AG20443 (cell line): ENCODE data around the gene DENND10.
"Not testable (repeated sequence)": the region's sequence is repeated elsewhere in the genome, so short reads cannot be mapped to it uniquely, and the experiment has no call there.

Source experiments
- DNase-seq: peaks from one replicate; pipeline ENCODE4 v3.0.0; 2012; ENCODE audit warnings: low spot score, mixed read lengths

The DENND10 gene

DNA sequence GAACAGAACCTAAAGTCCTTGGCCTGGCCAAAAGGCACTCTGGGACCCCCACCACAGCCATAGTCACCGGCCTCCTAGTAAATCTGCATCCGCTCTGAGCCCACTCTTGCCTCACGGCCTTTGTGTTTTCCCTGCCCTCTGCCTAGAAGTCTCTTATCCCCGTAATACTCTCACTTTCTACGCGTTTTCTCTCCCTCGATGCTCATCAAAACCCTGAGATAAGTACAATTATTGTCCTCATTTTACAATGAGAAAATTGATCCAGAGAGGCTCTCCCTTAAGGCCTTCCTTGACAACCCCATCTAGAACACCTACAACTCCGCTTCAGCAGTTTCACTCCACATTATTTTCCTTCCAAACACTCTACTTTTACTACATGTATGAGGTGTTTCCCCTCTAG is 63.1 kb downstream of the DENND10 start:
- no peak for DNase-seq

DNA sequence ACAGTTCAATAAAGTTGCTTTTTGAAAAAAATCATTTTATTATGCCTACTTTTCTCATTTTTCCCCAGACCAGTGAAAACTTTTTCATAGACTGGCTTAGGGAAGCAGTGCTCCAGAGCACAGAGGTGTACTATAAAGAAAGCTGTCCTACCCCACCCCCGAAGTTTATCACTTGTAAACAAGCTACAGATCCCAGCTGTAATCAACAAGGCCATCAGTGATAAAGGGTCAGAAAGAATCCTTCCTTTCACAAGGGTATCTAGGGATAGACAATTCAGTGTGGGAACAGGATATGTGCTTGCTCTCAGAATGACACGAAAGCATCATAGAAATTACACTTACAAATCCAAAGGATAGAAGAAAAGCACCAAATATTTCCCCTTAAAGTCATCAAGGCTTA is 70.2 kb downstream of the DENND10 start:
- no peak for DNase-seq

DNA sequence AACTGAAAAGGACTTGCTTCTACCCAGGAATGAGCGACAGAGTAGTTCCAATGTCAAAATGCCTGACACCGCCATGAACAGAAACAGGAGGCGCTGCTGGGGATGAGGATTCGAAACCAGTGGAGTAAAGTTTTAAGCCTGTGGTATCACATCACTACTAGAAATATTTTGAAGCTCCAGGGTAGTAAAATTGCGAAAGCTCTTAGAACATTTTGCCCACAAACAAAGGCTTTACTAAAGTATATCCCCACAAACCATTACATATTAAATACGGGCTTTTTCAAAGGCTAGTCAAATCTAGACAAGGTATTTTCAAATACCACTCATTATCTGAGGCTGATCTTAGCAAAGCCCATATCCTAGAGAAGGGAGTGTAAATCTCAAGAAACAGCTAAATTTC is 72.3 kb downstream of the DENND10 start:
- DNase-seq = no peak

DNA sequence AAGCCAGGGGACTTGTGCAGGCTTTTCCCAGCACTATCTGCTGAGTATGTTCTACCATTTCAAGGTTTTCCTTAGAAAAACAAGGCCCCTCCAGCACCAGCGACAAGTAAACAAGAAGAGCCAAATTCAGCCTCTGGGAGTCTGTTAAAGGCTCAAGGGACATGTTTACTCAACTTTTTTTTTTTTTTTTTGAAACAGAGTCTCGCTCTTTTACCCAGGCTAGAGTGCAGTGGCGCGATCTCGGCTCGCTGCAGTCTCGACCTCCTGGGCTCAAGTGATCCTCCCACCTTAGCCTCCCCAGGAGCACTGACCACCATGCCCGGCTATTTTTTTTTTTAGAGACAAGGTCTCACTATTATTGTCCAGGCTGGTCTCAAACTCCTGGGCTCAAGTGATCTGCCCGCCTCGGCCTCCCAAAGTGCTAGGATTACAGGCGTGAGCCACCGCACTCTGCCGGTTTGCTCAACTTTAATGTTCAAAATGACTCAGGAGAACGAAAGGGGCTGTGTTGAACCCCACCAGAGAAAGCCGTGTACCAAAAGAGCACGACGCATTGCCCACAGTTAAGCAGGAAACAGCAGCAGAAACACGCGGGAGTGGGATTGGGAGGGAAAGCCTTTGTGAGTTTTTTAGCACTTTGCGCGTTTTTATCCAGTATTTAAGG is 73.9 kb downstream of the DENND10 start:
- DNase-seq = no peak

DNA sequence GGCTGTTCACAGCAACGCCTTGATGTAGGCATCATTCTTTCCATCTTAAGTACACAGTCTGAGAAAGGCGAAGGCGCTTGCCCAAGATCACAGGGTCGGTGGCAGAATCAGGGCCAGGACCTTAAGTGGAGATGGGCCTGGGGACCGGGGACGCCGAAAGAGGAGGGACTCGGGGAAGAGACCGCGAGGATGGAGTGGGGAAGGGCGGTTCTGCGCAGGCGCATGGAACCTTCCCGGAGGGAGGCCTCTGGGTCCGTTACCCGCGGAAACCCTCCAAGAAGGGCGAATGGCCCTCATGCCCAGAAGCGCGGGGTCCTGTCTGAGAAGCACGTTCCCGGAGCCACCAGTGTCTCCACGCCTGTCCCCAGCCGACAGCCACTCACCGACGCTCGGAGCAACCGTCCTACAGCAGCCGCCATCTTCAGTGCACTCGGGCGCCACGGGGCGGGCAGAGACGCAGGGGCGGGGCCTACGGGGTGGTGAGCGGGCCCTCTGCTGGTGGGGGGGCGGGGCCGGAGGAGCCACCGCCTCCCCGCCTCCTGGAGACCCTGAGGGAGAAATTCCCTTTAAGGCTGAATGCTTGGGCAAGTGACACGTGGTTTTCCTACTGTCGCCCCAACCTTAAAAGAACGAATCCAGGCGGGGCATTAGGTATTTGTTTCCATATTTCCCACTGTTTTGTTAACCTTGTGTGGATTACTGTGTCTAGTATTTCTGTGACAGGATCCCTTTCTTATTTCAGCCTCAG is 74.6 kb downstream of the DENND10 start, which contains the start of gene PRDX3:
PRDX3 (minus strand) TSS at position 441 of the 748 bp plus-strand sequence; CDS start at position 419, 22 bp downstream.
- peak; percentile 96 for DNase-seq

DNA sequence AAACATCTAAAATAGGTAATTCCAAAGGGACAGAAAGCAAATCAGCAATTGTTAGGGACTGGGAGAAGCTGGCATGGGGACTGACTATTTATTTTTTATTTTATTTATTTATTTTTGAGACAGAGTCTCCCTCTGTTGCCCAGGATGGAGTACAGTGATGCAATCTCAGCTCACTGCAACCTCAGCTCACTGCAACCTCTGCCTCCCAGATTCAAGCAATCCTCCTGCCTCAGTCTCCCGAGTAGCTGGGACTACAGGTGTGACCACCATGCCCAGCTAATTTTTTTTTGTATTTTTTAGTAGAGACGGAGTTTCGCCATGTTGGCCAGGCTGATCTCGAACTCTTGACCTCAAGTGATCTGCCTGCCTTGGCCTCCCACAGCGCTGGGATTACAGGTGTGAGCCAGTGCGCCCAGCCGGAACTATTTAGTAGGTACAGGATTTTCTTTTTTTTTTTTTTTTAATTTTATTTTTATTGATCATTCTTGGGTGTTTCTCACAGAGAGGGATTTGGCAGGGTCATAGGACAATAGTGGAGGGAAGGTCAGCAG is 77.0 kb downstream of the DENND10 start:
- not testable (repeated sequence) for DNase-seq

DNA sequence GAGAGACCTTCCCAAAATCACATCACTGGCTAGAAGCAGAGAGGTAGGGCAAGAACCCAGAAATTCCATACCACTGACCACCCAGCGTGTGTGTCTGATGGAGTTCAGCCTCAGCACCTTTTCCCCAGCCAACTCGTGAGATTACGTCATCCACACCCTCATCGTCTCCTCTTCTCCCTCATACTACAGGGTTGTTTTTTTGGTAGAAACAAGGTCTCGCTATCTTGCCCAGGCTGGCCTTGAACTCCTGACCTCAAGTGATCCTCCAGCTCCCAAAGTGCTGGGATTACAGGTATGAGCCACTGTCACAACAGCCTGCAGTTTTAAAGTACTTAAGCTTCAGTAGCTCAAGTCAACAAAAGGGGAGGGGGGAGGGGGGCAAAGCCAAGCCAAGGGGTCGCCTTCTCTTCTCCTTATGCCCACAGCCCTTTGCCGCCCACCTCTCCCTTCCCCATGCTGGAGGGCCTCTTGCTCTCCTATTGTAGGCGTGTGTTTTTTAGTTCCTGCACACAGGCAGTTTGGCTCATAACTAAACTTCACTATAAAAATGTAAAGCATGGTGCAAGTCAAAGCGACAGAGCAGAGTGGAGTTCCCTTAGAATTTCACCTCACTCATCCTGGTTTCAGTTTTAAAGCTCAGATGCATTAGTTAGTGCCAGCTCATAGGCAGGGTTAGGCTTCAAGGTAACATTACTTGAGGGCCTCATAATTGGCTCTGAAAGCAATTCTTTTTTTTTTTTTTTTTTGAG is 79.9 kb downstream of the DENND10 start:
- no peak for DNase-seq
